Measurements from ENCODE around the gene NADSYN1. TPM values are rescaled to one million over a fixed set of nuclear protein-coding genes. Genes with fewer than 3 reads are reported as not detected.

The NADSYN1 gene
- total RNA-seq, 1 experiment from 2014 or later = 91.3 TPM

- Histone ChIP-seq H3K27me3 (replicated peaks; ENCODE audit: control insufficient read depth, insufficient read depth, low read length) (no peaks in the 10 kb centered on the region), H3K4me3 (ENCODE audit: low read depth, low read length) (no peak overlapping the region), H3K36me3 (ENCODE audit: control insufficient read depth, insufficient read depth, low read length) (peaks cover 3% of the 10 kb centered on the region), H3K4me1 (no peaks in the 10 kb centered on the region), H3K9me3 (no peaks in the 10 kb centered on the region)
- POLR2A ChIA-PET = no interaction called here
- H3K36me3 Mint-ChIP-seq (ENCODE audit: insufficient read depth, unreplicated experiment) = peaks cover 7% of the 10 kb centered on the region
- H3K27me3 Mint-ChIP-seq (ENCODE audit: insufficient read depth, unreplicated experiment) = no peaks in the 10 kb centered on the region
- H3K4me1 Mint-ChIP-seq (ENCODE audit: low read depth, unreplicated experiment) = no peaks in the 10 kb centered on the region
- H3K4me3 Mint-ChIP-seq (ENCODE audit: unreplicated experiment) = no peak overlapping the region
- intact Hi-C loops (cut with micrococcal nuclease; ENCODE audit: unreplicated experiment) = no loop called here
- peaks cover 11% of the 10 kb centered on the region for H3K9me3 Mint-ChIP-seq (ENCODE audit: unreplicated experiment)
- no peak for TF ChIP-seq CTCF (IDR thresholded peaks at IDR 0.05; ENCODE audit: insufficient read depth in 1 of 2, low read depth in 1 of 2, low read length in 1 of 2, severe bottlenecking in 1 of 2, unreplicated experiment in 1 of 2)
- H3K27ac Mint-ChIP-seq (ENCODE audit: unreplicated experiment) = no peak overlapping the region
- no peak for DNase-seq
- CTCF ChIA-PET = no interaction called here
- no TSS peak for BruUV-seq (replicated peaks)
These were observed 52.0 kb downstream of the NADSYN1 start for GRCh38 chr11:71505001-71505400.

GRCh38 chr11:71505781-71506180, 52.8 kb downstream of the NADSYN1 start:
- H3K36me3 Mint-ChIP-seq (ENCODE audit: insufficient read depth, unreplicated experiment) = peaks cover 2% of the 10 kb centered on the region
- no TSS peak for BruUV-seq (replicated peaks)
- H3K27me3 ChIP-seq (replicated peaks; ENCODE audit: control insufficient read depth, insufficient read depth, low read length) = no peaks in the 10 kb centered on the region
- no peaks in the 10 kb centered on the region for H3K4me1 Mint-ChIP-seq (ENCODE audit: low read depth, unreplicated experiment)
- POLR2A ChIA-PET = no interaction called here
- intact Hi-C loops (cut with micrococcal nuclease; ENCODE audit: unreplicated experiment) = no loop called here
- TF ChIP-seq CTCF (IDR thresholded peaks at IDR 0.05; ENCODE audit: insufficient read depth in 1 of 2, low read depth in 1 of 2, low read length in 1 of 2, severe bottlenecking in 1 of 2, unreplicated experiment in 1 of 2) = no peak
- no peaks in the 10 kb centered on the region for H3K4me1 ChIP-seq
- CTCF ChIA-PET = no interaction called here
- H3K9me3 Mint-ChIP-seq (ENCODE audit: unreplicated experiment) = peaks cover 12% of the 10 kb centered on the region
- H3K27me3 Mint-ChIP-seq (ENCODE audit: insufficient read depth, unreplicated experiment) = no peaks in the 10 kb centered on the region
- DNase-seq = peak in 1 of 2 experiments; percentile 23
- no peak overlapping the region for H3K4me3 Mint-ChIP-seq (ENCODE audit: unreplicated experiment)
- H3K27ac Mint-ChIP-seq (ENCODE audit: unreplicated experiment) = no peak overlapping the region
- H3K9me3 ChIP-seq = no peaks in the 10 kb centered on the region
- H3K36me3 ChIP-seq (ENCODE audit: control insufficient read depth, insufficient read depth, low read length) = peaks cover 1% of the 10 kb centered on the region; the same call in 1 of the 2 replicates
- H3K4me3 ChIP-seq (ENCODE audit: low read depth, low read length) = no peak overlapping the region

DNA sequence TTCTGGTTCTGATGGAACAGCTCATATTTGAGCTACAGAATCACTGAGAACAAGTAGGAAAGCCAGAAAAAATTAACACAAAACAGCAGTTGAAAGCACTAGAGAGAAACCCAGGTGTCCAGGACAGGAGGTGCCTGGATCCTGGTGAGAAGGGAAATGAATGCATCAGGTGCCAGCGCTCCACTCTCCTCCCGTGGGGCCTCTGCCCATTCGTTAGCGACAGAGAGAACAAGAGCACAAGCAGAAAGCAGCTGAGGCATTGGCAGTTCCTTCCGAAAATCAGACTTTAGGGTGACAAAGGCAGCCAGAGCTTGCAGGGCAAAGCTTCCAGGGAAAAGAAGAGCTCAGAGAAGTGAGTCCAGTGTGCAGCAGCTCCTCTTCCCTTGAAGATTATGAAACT, 54.1 kb downstream of the NADSYN1 start:
- DNase-seq = peak in 1 of 2 experiments; percentile 8
- no peak for TF ChIP-seq CTCF (IDR thresholded peaks at IDR 0.05; ENCODE audit: insufficient read depth in 1 of 2, low read depth in 1 of 2, low read length in 1 of 2, severe bottlenecking in 1 of 2, unreplicated experiment in 1 of 2)

More for the DNA sequence above, 54.1 kb downstream of the NADSYN1 start:
- no peak overlapping the region for H3K4me3 ChIP-seq (ENCODE audit: low read depth, low read length)
- Mint-ChIP-seq H3K27ac (ENCODE audit: unreplicated experiment) (no peak overlapping the region), H3K4me1 (ENCODE audit: low read depth, unreplicated experiment) (no peaks in the 10 kb centered on the region), H3K36me3 (ENCODE audit: insufficient read depth, unreplicated experiment) (no peaks in the 10 kb centered on the region), H3K9me3 (ENCODE audit: unreplicated experiment) (peaks cover 16% of the 10 kb centered on the region), H3K4me3 (ENCODE audit: unreplicated experiment) (no peak overlapping the region), H3K27me3 (ENCODE audit: insufficient read depth, unreplicated experiment) (peaks cover under 1% of the 10 kb centered on the region)
- POLR2A ChIA-PET = no interaction called here
- peaks cover 1% of the 10 kb centered on the region; the same call in 1 of the 2 replicates for H3K36me3 ChIP-seq (ENCODE audit: control insufficient read depth, insufficient read depth, low read length)
- intact Hi-C loops (cut with micrococcal nuclease; ENCODE audit: unreplicated experiment) = no loop called here
- BruUV-seq (replicated peaks) = no TSS peak
- no peaks in the 10 kb centered on the region for H3K4me1 ChIP-seq
- no peaks in the 10 kb centered on the region for H3K9me3 ChIP-seq
- CTCF ChIA-PET = interaction anchor here (0.6 to 0.9 kb wide), 2 partner anchors 54 to 293 kb away, joined by 3 read pairs; partner anchors contain the start of gene NADSYN1
- H3K27me3 ChIP-seq (replicated peaks; ENCODE audit: control insufficient read depth, insufficient read depth, low read length) = no peaks in the 10 kb centered on the region

Data from Caco-2 (cell line).